Liver (tissue), 9 donors: Measurements from ENCODE around the gene TGFBR3. TPM values are rescaled to one million over a fixed set of nuclear protein-coding genes. Genes with fewer than 3 reads are reported as not detected.

Experiments used
- DNase-seq: peaks from one replicate; pipeline ENCODE4 v3.0.0-alpha.2; 2017; ENCODE audit warnings: low spot score
- H3K27ac ChIP-seq, 2 donors: one replicate each; pipeline ENCODE4 v1.7.0; 2013; ENCODE audit warnings: inconsistent platforms in 2 of 2, low read length in 2 of 2, control low read depth in 1 of 2, low read depth in 1 of 2, mild to moderate bottlenecking in 1 of 2
- H3K27me3 ChIP-seq, 4 donors: one replicate each; pipeline versions ENCODE4 v1.6.1 to v1.7.0; 2013; ENCODE audit warnings: low read length in 3 of 4, inconsistent platforms in 1 of 4, mild to moderate bottlenecking in 1 of 4, moderate library complexity in 1 of 4; ENCODE audit not compliant: control insufficient read depth in 4 of 4, insufficient read depth in 4 of 4
- H3K36me3 ChIP-seq, 4 donors: one replicate each; pipeline versions ENCODE4 v1.6.1 to v1.7.0; 2013; ENCODE audit warnings: low read length in 3 of 4, mild to moderate bottlenecking in 3 of 4, low read depth in 1 of 4, moderate library complexity in 1 of 4; ENCODE audit not compliant: control insufficient read depth in 4 of 4, insufficient read depth in 3 of 4
- H3K4me1 ChIP-seq, 4 donors: one replicate each; pipeline versions ENCODE4 v1.6.1 to v1.7.0; 2013; ENCODE audit warnings: low read length in 3 of 4, mild to moderate bottlenecking in 3 of 4, moderate library complexity in 1 of 4; ENCODE audit not compliant: control insufficient read depth in 4 of 4, insufficient read depth in 4 of 4
- H3K4me3 ChIP-seq, 3 donors: one replicate each; pipeline versions ENCODE4 v1.6.1 to v1.7.0; 2013; ENCODE audit warnings: low read length in 3 of 3, control low read depth in 1 of 3, low read depth in 1 of 3, mild to moderate bottlenecking in 1 of 3
- H3K9ac ChIP-seq, 2 donors: one replicate each; pipeline ENCODE4 v1.7.0; 2013; ENCODE audit warnings: low read length in 2 of 2, mild to moderate bottlenecking in 2 of 2, moderate library complexity in 2 of 2, control low read depth in 1 of 2, low read depth in 1 of 2
- H3K9me3 ChIP-seq, 4 donors: one replicate each; pipeline versions ENCODE4 v1.6.1 to v1.7.0; 2013; ENCODE audit warnings: low read length in 3 of 4; ENCODE audit not compliant: control insufficient read depth in 4 of 4
- EGR1 ChIP-seq, 2 donors: IDR thresholded peaks; 2 replicates each; pipeline ENCODE4 v1.6.1; 2016 to 2018; ENCODE audit warnings: antibody characterized with exemption in 2 of 2, low read depth in 2 of 2
- FOXA1 ChIP-seq: IDR thresholded peaks from 2 replicates; pipeline ENCODE4 v1.6.1; 2016; ENCODE audit warnings: antibody characterized with exemption
- FOXA2 ChIP-seq: IDR thresholded peaks from 2 replicates; pipeline ENCODE4 v1.6.1; 2016; ENCODE audit warnings: antibody characterized with exemption
- GABPA ChIP-seq, 2 donors: IDR thresholded peaks in 1 of 2; conservative IDR thresholded peaks in 1 of 2; 2 replicates each; pipeline ENCODE4 v1.6.1; 2016; ENCODE audit warnings: antibody characterized with exemption in 2 of 2, mild to moderate bottlenecking in 1 of 2, moderate library complexity in 1 of 2
- HNF4A ChIP-seq, 2 donors: conservative IDR thresholded peaks; 2 replicates each; pipeline ENCODE4 v1.6.1; 2016; ENCODE audit warnings: antibody characterized with exemption in 2 of 2, mild to moderate bottlenecking in 2 of 2
- HNF4G ChIP-seq: IDR thresholded peaks from 2 replicates; pipeline ENCODE4 v1.6.1; 2016; ENCODE audit warnings: antibody characterized with exemption
- NR2F2 ChIP-seq: IDR thresholded peaks from 2 replicates; pipeline ENCODE4 v1.6.1; 2016; ENCODE audit warnings: antibody characterized with exemption
- RAD21 ChIP-seq, 2 donors: IDR thresholded peaks; 2 replicates each; pipeline ENCODE4 v1.6.1; 2016; ENCODE audit warnings: antibody characterized with exemption in 2 of 2, mild to moderate bottlenecking in 2 of 2
- RXRA ChIP-seq, 2 donors: IDR thresholded peaks; 2 replicates each; pipeline ENCODE4 v1.6.1; 2017 to 2018; ENCODE audit warnings: antibody characterized with exemption in 2 of 2, mild to moderate bottlenecking in 1 of 2
- SP1 ChIP-seq: IDR thresholded peaks from 2 replicates; pipeline ENCODE4 v1.6.1; 2018; ENCODE audit warnings: antibody characterized with exemption, mild to moderate bottlenecking
- TAF1 ChIP-seq: conservative IDR thresholded peaks from 2 replicates; pipeline ENCODE4 v1.6.1; 2016; ENCODE audit warnings: antibody characterized with exemption, mild to moderate bottlenecking
- YY1 ChIP-seq: IDR thresholded peaks from 2 replicates; pipeline ENCODE4 v1.6.1; 2016; ENCODE audit warnings: antibody characterized with exemption, mild to moderate bottlenecking
- WGBS: extraction: QIAGEN DNeasy Blood & Tissue Kit; methylation state at CpG from one replicate; pipeline ENCODE4 v1.1.7; 2013; 5-methylcytosine and 5-hydroxymethylcytosine counted together
- polyA plus RNA-seq, 2 donors: library from polyadenylated mRNA; stranded (reverse) in 1 of 2; unstranded in 1 of 2; fragments of 200-250 nt in 1 of 2; fragments of >200 nt in 1 of 2; fragmentation: Nextera tagmentation in 1 of 2; extraction: Ambion mirVana in 1 of 2; gene quantifications; one replicate each; pipeline versions ENCODE4 v1.2.1 to v1.2.3, GENCODE V29; 2013 to 2015
- total RNA-seq, 2 donors: library from RNA; depleted of rRNA; stranded (reverse); fragments of >200 nt; gene quantifications; one replicate each; pipeline ENCODE4 v1.2.3, GENCODE V29; 2014
- TF ChIP-seq, protein P1 (sequence below): IDR thresholded peaks from 2 replicates; pipeline ENCODE4 v1.6.1; 2016; ENCODE audit warnings: antibody characterized with exemption
- TF ChIP-seq, protein P2 (sequence below): fragments of 150-350 bp; IDR thresholded peaks from 2 replicates; pipeline ENCODE4 v1.5.1; 2017; ENCODE audit warnings: improper control_type of control experiment, low read depth, low read length; ENCODE audit not compliant: missing input control
- TF ChIP-seq, protein P3 (sequence below): IDR thresholded peaks from 2 replicates; pipeline ENCODE4 v1.6.1; 2016; ENCODE audit warnings: antibody characterized with exemption
- TF ChIP-seq, protein P4 (sequence below): IDR thresholded peaks from 2 replicates; pipeline ENCODE4 v1.6.1; 2016; ENCODE audit warnings: antibody characterized with exemption
- donor health status: healthy.
- donor health status: healthy.
- donor health status: healthy.
- donor health status: healthy.
- donor health status: healthy.

TGFBR3 gene
- total and polyA plus RNA-seq, 4 donors: 6.1 to 19.3 (median 9.9) TPM

DNA sequence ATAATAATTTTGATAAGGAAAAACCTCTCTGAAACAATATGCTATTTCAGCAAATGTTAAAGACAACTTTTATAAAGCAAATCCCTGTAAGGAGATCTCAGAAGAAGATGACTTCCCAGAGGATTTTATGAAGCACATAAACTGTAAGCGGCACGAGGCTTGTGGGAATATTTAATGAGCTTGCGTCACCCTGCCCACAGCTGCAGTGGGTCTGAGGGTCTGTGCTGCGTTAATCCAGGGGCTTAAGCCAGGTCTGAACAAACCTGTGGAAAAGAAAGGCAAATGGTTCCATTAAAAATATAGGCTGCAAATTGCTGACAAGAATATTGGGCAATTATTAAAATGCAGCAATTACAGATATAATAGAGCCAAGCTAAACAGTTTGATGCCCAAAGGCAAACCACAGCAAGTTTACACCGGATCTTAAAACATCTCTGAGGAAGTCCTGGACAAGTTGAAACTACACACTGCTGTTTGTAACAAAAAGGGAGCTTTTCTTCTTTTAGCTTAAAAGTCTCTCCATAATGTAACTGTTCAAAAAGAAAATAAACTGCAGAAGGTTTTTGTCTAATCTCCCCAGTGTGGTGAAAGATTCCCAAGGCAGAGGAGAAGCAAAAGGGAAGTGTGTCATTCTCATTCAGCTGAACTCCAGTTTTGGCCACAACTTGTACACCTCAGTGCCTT, 21.8 kb downstream of the TGFBR3 start:
- 69% methylated on average over 5 of the region's 5 CpGs for WGBS

DNA sequence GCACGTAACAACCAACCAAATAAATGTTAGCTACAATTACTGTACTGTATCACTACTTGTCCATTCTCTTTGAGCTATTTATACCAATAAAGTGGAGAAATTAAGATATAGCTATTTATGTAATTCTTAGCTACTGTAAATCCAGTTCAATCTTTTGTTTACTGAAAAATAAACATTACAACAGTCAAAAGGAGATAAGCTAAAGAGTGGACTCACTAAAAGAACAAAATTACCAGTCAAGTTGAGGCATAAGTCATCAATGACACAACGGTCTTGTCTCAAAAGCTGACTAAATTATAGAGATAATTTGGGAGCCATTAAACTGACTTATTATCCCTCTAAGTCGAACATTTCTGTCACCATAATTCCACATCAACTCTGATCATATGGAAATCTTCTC, 22.5 kb downstream of the TGFBR3 start:
- TF ChIP-seq FOXA1 (no peak), FOXA2 (no peak), RXRA (IDR thresholded peaks at IDR 0.05) (no peak), TAF1 (no peak), YY1 (no peak), RAD21 (IDR thresholded peaks at IDR 0.05) (no peak), NR2F2 (no peak), EGR1 (IDR thresholded peaks at IDR 0.05; ENCODE audit: low read depth in 2 of 2) (no peak), HNF4A (conservative IDR thresholded peaks at IDR 0.05) (no peak)
- TF ChIP-seq, protein P1, sequence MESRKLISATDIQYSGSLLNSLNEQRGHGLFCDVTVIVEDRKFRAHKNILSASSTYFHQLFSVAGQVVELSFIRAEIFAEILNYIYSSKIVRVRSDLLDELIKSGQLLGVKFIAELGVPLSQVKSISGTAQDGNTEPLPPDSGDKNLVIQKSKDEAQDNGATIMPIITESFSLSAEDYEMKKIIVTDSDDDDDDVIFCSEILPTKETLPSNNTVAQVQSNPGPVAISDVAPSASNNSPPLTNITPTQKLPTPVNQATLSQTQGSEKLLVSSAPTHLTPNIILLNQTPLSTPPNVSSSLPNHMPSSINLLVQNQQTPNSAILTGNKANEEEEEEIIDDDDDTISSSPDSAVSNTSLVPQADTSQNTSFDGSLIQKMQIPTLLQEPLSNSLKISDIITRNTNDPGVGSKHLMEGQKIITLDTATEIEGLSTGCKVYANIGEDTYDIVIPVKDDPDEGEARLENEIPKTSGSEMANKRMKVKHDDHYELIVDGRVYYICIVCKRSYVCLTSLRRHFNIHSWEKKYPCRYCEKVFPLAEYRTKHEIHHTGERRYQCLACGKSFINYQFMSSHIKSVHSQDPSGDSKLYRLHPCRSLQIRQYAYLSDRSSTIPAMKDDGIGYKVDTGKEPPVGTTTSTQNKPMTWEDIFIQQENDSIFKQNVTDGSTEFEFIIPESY: no peak
- TF ChIP-seq, protein P2, sequence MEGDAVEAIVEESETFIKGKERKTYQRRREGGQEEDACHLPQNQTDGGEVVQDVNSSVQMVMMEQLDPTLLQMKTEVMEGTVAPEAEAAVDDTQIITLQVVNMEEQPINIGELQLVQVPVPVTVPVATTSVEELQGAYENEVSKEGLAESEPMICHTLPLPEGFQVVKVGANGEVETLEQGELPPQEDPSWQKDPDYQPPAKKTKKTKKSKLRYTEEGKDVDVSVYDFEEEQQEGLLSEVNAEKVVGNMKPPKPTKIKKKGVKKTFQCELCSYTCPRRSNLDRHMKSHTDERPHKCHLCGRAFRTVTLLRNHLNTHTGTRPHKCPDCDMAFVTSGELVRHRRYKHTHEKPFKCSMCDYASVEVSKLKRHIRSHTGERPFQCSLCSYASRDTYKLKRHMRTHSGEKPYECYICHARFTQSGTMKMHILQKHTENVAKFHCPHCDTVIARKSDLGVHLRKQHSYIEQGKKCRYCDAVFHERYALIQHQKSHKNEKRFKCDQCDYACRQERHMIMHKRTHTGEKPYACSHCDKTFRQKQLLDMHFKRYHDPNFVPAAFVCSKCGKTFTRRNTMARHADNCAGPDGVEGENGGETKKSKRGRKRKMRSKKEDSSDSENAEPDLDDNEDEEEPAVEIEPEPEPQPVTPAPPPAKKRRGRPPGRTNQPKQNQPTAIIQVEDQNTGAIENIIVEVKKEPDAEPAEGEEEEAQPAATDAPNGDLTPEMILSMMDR: no peak
- Histone ChIP-seq H3K4me3 (no peak overlapping the region), H3K4me1 (peaks cover 0 to 6% (median 2%) of the 10 kb centered on the region in 4 donors), H3K27ac (no peak overlapping the region), H3K27me3 (no peaks in the 10 kb centered on the region), H3K9me3 (no peaks in the 10 kb centered on the region), H3K36me3 (peaks cover 0 to 6% (median under 1%) of the 10 kb centered on the region in 4 donors), H3K9ac (no peak overlapping the region)
- 69% methylated on average over 3 of the region's 3 CpGs for WGBS
- DNase-seq: no peak

More for the DNA sequence above, 21.8 kb downstream of the TGFBR3 start:
- Histone ChIP-seq H3K9me3 (no peaks in the 10 kb centered on the region), H3K4me1 (peaks cover 0 to 6% (median 2%) of the 10 kb centered on the region in 4 donors), H3K4me3 (no peak overlapping the region), H3K9ac (no peak overlapping the region), H3K36me3 (peaks cover 0 to 4% (median 2%) of the 10 kb centered on the region in 4 donors), H3K27me3 (no peaks in the 10 kb centered on the region), H3K27ac (no peak overlapping the region)
- TF ChIP-seq FOXA1 (no peak), HNF4G (no peak), RAD21 (IDR thresholded peaks at IDR 0.05) (no peak), HNF4A (conservative IDR thresholded peaks at IDR 0.05) (no peak)
- TF ChIP-seq, protein P3, sequence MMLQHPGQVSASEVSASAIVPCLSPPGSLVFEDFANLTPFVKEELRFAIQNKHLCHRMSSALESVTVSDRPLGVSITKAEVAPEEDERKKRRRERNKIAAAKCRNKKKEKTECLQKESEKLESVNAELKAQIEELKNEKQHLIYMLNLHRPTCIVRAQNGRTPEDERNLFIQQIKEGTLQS: no peak
- no peak for DNase-seq

DNA sequence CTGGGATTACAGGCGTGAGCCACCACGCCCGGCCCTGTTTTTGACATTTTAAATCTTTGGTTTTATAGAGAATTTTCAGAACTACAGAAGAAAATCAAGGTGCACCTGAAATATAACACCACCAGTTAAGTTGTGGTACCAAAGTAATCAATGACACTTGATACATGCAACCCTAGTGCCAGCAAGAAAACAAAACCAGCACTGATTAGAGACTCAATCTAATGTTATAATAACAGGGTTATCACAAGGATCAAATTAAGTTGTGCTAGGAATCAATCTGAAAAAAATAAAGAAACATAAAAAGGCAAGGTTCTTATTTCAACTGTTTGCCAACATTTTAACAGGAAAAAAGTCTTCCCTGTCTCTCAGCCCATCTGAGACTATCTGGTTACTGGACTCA, 23.8 kb downstream of the TGFBR3 start:
- no peak for DNase-seq
- Histone ChIP-seq H3K36me3 (peaks cover 0 to 6% (median under 1%) of the 10 kb centered on the region in 4 donors), H3K27ac (no peak overlapping the region), H3K4me1 (peaks cover 0 to 6% (median 2%) of the 10 kb centered on the region in 4 donors), H3K4me3 (no peak overlapping the region), H3K9me3 (no peaks in the 10 kb centered on the region), H3K9ac (no peak overlapping the region), H3K27me3 (no peaks in the 10 kb centered on the region)
- 81% methylated on average over 3 of the region's 3 CpGs for WGBS
- TF ChIP-seq, protein P2: no peak
- TF ChIP-seq RXRA (IDR thresholded peaks at IDR 0.05): no peak
- TF ChIP-seq FOXA1: no peak
- TF ChIP-seq FOXA2: no peak
- TF ChIP-seq, protein P4, sequence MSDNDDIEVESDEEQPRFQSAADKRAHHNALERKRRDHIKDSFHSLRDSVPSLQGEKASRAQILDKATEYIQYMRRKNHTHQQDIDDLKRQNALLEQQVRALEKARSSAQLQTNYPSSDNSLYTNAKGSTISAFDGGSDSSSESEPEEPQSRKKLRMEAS: no peak
- no peak for TF ChIP-seq SP1
- TF ChIP-seq YY1: no peak
- TF ChIP-seq, protein P1: no peak
- TF ChIP-seq HNF4A (conservative IDR thresholded peaks at IDR 0.05): no peak
- TF ChIP-seq TAF1: no peak
- no peak for TF ChIP-seq GABPA (IDR thresholded peaks at IDR 0.05 in 1 of 2, conservative IDR thresholded peaks at IDR 0.05 in 1 of 2)
- no peak for TF ChIP-seq HNF4G
